Activated effector memory CD4-positive, alpha-beta T cell treated with anti-CD3 and anti-CD28 coated beads, Interleukin-2, amount 50 U/mL, for 16 hours (primary cell): Measurements from ENCODE around the gene TOMM6.
"Not testable (repeated sequence)": the region's sequence is repeated elsewhere in the genome, so short reads cannot be mapped to it uniquely, and the experiment has no call there.

Experiments
- DNase-seq: peaks from one replicate; pipeline ENCODE4 v3.0.0-alpha.2; 2020

Gene TOMM6

DNA sequence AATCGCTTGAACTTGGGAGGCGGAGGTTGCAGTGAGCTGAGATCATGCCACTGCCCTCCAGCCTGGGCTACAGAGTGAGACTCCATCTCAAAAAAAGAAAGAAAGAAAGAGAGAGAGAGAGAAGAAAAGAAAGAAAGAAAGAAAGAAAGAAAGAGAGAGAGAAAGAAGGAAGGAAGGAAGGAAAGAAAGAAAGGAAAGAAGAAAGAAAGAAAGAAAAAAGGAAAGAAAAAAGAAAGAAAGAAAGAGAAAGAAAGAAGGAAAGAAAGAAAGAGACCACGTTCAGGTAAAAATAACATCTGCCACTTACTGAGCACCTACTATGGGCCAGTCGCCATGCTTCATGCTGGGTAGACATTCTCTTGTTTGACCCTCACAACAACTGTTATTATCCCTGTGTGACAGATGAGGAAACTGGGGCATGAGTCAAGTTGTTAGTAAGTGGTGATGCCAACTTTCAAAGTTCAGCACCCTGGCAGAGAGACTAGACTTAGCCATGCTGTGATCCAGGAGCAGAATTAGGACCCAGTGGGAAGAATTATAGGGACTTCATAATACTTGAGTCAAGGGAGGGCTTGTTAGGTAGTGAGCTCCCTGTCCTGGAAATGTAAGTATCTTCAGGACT is 21.3 kb upstream of the TOMM6 start:
- DNase-seq: not testable (repeated sequence)

DNA sequence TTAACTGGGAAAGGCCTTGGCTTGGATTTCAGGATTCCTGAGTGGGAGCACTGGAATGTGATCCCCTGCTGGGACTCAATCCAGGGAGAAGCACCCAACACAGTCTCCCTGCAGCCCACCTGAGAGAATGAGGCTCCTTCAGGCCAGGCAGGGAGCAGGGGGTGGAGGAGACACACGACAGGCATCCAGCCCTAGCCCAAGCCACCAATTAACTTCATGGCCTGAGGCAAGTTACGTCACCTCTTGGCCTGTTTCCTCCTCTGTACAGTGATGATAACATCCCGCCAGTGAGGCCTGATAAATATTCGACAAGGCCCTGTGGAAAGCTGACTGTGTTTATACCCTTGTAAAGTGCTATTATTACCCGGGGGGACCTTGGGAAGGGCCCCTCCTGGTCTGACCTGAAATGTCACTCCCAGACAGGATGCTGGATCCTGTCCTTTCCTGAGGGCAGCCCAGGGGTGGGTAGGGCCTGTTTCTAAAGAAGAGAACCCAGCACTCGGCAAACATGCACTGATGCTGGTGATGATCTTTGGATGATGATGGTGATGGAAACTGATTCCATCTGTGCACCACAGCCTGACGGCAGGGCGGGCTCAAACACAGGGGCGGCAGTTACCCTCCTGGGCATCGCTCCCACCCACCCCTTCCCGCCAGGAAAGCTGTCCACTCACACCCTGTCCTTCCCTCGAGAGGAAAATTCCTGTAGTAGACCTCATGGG is 20.2 kb upstream of the TOMM6 start:
- DNase-seq: no peak

DNA sequence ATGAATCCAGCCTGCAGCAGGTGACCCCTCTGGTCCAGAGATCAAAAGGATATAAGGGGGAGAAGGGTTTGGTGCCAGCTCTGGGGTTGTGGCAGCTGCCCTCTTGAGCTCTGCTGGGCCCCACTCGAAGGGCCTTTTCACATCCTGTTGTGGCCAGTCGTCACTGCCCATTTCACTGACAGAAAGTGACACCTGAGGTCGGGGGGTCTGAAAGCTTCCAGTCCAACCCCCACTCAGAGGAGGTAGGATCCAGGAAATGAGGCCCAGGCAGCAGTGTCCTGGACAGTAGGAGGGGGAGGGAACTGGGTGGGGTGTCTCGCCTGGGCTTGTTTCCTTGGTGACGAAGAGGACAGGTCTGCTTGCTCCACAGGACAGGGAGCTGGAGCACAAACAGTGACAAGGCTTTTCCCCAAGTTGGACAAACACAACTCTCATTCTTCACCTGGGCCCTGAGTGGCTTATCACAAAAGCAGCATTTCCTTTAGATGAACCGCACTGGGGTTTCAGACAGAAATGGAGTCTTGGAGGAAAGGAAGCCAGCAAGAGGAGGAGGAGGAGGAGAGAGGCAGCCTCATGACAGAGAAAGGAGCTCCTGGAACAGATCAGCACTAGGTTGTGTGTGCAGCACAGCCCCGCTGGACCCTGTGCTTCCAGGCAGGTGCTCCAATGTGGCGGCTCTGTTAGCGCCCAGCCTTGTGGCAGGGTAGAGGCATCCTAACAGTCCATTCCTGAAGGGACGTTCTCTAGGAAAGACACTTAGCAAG is 18.8 kb upstream of the TOMM6 start:
- DNase-seq: no peak

DNA sequence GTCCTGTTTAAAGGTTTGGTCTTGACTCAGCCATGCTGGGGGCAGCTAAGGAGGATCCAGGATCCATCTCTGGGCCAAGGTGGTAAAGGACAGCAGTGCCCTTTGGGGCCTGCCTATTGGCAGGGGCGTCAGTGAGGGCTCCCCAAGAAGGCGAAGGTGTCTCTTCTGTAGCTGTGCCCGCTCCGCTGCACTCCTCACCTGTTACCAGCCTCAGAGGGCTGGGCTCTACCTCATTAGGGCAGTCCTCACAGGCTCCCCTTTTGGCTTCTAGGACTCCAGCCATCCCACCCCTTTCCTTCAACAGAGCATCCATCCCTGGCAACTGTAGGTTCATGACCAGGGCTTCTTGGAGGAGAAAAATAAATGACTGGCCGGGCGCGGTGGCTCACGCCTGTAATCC is 18.1 kb upstream of the TOMM6 start:
- no peak for DNase-seq

DNA sequence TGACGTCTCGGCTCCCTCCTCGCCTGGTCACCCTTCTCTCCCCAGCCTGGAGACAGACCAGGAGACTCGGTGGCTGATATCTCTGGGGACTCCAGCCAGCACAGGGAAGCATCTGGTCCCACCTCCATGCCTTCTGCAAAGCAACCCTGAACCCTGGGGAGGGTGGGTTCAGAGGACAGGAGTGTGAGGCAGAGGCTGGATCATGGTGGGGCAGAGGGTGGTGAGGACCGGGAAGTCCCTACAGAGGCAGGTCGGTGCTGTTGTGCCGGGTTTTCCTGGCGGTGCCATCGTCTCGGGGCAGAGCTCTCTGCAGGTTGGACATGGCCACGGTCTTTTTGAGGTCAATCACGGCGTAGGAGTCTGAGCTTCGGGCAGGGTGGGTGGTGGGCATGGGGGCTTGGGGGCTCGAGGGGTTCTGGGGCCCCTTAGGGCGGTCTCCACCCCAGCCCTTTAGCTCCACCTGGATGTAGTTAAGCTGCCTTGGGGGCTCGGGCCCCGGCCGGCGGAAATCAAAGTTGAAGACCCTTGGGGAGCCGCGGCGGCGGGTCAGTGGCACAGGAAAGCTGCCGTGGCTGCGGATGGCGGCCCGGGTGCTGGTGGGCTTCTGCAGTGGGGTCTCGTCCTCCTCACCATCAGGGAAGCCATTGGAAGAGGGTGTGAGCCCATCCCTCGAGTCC is 17.0 kb upstream of the TOMM6 start:
- no peak for DNase-seq

DNA sequence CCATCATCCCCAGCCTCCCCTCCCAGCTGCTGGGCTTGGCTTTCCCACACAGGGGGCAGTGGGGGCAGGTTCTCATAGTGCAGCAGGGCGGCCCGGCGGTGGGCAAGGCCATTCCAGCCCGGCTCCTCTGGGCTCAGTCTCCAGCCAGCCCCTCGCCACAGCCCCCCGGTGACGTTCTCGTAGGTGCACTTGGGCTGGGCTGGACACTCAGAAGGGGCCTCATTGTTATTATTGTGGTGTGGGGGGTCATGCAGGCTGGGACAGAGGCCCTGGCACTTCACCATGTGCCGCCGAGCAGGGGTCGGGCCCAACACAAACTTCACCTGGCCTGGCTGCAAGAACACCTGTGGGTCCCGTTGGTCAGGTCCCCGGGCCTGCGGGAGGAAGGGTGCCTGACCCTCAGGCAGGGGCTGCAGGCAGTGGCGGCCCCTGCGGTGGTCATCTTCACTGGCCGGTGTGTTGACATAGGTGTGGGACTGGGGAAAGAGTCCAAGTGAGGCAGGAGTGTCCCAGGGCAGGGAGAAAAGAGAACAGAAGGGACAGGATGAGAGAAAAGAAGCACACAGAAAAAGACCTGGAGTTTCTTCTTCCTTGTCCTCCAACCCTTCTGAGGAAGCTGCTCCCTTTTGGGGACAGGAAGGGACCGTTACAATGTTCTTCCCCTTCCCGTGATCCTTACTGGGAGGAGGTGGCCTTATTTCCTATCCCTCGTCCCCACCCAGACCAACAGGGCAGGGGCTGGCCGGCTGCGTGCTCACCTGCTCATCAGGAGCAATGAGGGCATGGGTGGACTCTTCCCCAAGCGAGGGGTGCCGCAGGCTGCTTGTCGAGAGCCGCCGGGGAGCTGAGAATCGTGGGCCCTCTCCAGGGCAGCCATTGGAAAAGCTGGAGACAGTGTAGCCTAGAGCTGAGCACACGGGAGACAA is 16.2 kb upstream of the TOMM6 start:
- DNase-seq: no peak

DNA sequence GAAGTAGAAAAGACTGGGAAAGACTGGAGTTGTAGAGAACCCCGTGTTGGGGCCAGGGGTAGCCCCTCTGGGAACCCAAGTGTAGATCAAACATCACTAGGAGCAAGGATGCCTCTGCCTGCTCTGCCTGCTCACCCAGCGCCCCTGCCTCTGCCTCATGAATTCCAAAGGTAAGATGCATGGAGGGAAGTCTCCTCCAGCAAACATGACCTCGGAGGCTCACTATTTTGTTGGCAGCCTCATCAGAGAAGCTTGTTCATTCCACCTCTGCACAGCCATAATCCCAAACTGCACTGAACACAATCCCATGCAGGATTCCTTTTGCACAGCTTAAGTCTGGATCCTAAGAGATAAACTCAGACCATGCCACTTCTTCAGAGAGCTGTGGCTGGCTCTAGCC is 12.7 kb upstream of the TOMM6 start:
- DNase-seq: no peak

DNA sequence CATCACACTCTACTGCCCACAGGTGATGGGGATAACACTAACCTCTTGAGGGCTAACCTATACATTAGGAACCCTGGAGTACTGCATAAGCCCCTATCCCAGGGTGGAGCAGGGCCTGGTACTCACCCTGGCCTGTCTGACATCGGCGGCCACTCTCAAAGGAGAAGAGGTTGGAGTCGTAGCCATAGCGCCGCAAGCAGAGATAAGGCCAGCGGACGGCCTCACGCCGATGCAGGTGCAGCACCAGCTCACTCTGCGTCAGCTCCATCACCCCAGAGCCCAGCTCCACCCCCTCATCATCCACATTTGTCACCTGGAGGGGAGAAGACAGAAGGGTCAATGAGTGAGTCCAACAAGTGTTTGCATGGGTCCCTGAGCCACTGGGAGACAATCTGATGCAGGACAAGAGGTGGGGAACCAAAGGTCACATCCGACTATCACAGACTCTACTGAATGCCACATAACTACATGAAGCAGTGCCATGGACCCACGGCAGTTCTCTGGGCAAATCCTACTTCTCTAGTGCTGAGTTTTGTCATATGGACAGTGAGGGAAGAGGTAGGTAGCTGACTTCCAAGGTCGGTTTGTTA is 12.1 kb upstream of the TOMM6 start:
- no peak for DNase-seq

DNA sequence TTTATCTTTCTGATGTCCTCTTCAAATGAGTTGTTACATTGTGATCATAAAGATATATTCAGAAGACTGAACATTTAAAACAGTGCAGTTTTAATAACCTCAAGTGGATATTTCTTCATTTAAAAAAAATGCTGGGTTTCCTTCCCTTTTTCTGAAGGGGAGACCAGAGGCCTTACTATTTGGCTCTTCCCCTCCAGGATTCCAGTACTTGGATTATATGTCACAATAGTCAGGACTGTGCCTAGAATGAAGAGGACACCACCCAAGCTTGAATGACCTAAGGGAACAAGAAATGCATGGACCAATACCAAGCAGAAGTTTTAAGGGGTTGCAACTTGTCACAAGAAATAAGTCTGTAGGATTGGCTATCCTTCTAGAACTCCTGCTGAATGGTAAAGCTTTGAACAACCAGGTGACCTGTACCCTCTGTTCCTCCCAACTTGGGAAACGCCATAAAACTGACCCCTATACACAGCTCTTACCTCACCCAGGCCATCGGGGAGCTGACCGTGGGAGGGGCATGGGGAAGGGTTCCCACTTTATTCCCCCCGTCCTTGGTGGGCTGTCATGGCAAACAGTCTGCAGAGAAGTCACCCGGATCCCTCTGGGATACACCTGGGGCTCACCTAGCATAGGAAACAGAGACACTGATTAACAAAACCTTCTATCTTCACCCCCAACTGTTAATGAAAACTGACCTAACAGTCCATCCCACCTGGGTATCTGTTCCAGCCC is 9.8 kb upstream of the TOMM6 start:
- no peak for DNase-seq

DNA sequence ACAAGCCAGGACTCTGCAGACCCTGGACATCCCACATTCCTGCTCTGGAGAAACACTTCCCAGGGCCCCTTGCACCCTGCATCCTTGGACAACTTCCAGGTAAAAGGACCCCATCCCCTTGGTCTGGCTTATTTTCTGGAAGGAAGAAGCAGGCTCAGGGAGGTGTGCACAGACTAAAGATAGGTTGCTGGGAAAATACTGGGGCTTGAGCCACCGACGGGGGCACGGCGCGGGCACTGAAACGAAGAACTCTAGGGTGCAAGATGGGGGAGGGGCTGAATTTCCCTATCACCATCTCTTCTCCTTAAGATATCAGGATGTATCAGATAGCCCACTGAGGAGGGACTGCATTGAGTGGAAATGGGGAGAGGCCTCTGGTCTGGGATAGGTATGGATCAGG is 8.6 kb upstream of the TOMM6 start:
- DNase-seq: no peak

DNA sequence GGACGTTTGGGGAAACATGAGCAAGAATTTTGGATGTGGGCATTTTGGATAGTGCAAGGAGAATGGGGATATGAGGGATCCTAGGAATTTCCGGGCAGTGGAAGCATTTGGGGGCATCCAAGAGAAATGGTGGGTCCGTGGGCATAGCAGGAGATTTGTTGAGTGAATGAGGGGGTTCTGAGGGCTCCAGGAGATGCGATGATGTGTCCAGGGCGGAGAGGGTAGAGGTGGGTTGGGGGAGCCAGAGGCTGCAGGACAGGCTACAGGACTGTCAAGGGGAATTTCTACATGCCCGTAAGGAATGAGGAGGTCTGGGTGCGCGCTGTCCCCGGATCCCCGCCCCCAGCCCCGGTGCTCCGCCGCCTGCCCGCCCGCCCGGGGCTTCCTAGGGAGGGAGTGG is 8.2 kb upstream of the TOMM6 start:
- no peak for DNase-seq

DNA sequence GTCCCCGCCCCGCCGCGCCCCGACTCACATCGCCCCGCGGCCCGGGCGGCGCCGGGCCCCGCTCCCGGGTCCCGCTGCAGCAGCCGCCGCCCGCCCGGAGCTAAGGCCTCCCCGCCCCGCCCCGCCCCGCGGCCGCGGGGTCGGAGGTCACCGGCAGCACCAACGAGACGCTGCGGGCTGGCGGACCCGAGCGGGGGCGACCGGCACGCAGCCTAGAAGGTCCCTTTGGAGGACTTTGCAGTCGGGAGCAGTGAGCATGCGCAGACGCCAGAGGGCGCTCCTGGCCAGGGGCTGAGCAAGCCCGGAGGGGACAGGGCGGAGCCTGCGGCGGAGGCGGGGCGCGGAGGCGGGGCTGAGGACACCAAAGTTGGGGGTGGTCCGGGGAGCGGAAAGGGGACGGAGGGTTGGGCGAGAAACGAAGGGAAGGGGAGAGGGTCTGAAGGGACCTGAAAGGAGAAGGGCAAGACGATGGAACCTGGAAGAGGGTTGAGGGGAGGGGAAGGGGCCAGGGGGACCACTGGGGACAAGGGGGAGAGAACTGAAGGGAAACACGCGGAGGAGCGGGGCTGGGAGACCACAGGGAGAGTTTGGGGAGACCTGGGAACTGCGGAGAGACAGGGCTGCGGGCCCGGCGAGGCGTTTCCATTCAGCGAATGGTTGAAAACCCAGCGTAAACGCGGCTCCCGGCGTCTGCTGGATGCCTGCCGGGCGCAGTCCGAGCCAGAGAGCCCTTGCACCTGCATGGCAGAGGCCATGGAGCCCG is 7.5 kb upstream of the TOMM6 start, which contains the start of gene FRS3:
TSS of gene FRS3 (minus strand) at position 113 of the 763 bp plus-strand sequence. CDS start 2,913 bp downstream, outside the sequence.
- peak; percentile 100 for DNase-seq

DNA sequence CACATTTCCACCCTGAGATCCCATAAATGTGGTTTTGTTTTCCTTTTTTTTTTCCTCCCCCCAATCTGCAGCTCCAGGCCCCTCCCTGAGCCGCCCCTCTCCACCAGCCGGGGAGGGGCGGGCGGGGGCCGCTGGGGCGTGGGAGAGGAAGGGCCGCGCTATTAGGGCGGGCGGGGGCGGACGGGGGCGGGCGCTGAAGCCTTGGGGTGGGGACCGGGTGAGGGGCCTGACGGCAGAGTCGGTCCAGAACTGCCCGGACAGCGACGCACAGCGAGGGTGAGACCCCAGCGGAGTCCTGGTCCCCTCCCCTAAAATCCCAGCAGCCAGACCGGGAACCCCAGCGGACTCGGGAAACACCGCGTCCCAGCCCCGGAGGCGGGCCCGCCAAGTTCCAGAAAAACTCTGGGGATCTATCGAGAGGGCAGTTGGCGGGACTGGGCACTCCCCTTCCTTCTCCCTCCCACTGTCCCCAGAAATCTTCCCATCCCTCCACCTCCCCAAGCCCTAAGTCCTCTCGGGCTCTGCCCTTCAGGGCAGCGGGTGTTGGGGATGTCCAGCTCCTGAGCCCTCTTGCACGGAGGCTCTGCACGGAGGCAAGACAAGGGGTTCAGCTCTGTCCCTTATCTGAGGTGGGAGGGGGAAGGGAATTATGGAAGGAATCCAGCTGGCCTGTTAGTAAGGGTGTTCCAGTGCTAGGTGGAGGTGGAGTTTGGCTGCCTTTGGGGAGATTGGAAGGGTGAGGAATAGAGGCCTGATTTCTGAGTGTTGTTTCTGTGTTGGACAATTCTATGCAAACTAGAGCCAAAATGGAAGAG is 6.7 kb upstream of the TOMM6 start, which contains the start of gene PRICKLE4:
TSS of gene PRICKLE4 (plus strand) at position 232 of the 815 bp plus-strand sequence. CDS start 2,692 bp downstream, outside the sequence.
- no peak for DNase-seq

DNA sequence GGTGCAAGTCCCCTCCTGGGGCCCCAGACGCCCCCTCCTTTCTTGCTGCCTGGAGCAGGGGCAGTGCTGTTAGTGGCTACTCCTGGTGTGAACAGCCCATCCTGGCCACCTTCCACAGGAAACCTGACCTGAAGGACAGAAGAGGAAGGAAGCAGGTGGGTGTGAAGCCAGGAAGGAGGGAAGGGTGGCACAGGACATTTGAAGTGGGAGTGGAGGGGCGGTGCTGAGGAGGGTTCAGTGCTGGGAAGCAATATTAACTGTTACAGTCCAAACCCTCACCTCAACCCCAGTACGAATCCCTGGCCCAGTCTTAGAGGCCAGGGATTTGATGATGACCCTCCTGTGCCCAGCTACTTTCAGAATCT is 6.1 kb upstream of the TOMM6 start:
- DNase-seq: no peak

DNA sequence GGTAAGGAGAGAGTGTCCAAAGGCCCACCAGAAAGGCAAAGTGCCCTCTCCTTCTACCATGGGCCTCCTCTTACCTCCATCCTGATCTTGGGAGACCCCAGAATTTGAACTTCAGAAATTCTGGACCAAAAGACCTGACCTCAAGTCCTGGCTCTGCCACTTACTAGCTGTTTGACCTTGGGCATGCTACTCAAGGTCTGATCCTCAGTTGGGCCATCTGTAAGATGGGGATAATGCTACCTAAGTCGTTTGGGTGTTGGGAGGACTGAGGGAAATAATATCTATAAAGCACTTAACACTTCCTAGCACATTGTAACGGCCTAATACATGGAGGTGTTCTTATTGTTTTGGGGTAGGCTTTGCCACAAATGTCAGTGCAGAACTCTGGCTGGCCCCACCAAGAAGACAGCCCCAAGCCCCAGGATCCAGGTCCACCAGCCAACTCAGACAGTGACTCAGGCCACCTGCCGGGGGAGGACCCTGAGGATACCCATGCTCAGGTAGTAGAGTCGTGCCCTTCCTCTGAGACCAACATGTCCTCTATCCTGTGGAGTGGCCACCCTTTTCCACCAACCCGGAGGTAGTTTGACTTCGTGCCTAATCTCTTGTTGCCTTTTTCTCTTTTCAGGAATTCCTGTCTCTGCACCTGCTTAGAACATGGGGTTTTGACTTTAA is 4.3 kb upstream of the TOMM6 start:
- DNase-seq: no peak

DNA sequence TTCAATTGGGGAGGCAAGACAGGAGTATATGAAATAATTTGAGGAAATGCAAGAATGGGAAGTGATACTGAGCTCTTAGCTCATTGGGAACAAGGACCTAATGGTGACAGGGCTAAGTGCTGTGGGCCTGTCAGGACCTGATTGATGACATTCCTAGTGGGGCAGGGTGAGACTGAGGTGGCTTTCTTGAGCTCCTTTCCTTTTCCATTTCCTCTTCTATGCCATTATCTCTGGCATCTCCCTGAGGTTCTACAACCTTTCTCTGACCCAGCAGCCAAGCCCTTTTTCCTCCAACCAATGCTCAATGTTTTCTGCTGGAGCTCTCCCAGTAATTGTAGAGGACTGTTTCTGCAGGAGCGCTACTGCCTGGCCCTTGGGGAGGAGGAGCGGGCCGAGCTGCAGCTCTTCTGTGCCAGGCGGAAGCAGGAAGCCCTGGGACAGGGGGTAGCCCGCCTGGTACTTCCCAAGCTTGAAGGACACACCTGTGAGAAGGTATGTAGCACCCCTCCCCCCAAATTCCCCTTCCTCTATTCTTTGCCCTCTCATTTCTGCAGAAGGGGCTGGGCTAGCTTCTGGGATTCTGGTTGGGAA is 2.8 kb upstream of the TOMM6 start:
- no peak for DNase-seq

DNA sequence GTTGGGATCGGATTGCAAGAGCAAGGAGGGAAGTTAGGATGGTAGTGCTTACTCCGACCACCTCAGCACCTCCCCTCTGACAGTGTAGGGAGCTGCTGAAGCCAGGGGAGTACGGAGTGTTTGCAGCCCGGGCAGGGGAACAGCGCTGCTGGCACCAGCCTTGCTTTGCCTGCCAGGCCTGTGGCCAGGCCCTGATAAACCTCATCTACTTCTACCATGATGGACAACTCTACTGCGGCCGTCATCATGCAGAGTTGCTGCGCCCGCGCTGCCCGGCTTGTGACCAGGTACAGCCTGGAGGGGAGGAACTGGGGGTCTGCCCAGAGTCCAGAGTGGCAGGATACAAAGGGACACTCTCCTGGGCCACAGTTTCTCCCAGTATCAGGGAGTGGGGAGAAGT is 2.2 kb upstream of the TOMM6 start:
- DNase-seq: no peak

DNA sequence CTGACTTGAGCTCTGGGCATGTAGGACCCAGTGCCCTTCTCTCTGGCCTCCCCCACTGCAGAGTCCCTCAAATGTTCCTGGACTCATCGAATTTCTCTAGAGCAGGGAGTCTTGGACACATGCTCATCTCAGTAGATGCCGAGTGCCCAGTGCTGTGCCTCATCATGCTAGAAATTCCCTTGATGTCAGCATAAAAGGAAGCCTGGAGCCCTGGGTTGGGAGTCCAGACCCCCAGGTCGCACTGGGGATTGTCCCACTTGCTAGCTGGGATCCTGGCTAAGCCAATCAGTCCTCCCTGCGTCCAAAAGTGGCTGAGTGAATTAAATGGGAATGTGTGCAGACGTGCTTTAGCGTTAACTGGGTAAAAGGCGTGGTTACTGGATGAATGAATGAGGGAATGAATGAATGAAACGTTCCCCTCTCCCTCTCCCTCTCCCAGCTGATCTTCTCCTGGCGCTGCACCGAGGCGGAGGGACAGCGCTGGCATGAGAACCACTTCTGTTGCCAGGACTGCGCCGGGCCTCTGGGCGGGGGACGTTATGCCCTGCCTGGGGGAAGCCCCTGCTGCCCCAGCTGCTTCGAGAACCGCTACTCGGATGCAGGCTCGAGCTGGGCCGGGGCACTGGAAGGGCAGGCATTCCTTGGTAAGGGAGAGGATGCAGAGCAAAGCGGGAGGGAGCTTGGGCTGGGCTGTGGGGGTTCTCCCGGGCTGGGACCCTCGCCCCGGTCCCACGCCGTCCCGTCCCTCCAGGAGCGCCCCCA is 1.6 kb upstream of the TOMM6 start:
- DNase-seq: no peak
